H1 (cell line): ENCODE results near the gene CARD11. TPM values are rescaled to one million over a fixed set of nuclear protein-coding genes. Genes with fewer than 3 reads are reported as not detected.

ENCODE experiments used
- CTCF ChIA-PET: fragments of 300-600 bp; sonication (Branson Sonifier 250); formaldehyde crosslinking; loops from one replicate; lab custom pipeline; 2021; ENCODE audit not compliant: partially characterized antibody; lab: Charles Lee
- POLR2A ChIA-PET: fragments of 300-600 bp; sonication (Branson Sonifier 250); formaldehyde crosslinking; loops from one replicate; lab custom pipeline; 2021; ENCODE audit warnings: inconsistent platforms; ENCODE audit not compliant: partially characterized antibody; lab: Charles Lee
- DNase-seq, 2 experiments: peaks; one replicate each; pipeline versions ENCODE4 v3.0.0 to v3.0.0-alpha.2; 2010 to 2022; ENCODE audit warnings: low spot score in 2 of 2, low read depth in 1 of 2, mixed read lengths in 1 of 2
- FAIRE-seq: peaks from 2 replicates; lab custom pipeline; 2011; peaks lifted over from hg19 to GRCh38; lab: Jason Lieb, UNC
- H2AFZ ChIP-seq: 2 replicates; pipeline ENCODE4 v1.8.1; 2012; ENCODE audit warnings: low read length, inconsistent platforms
- H2AK5ac ChIP-seq: 2 replicates; pipeline ENCODE4 v1.6.1; 2013; ENCODE audit warnings: low read depth, low read length
- H2BK120ac ChIP-seq: replicated peaks from 2 replicates; pipeline ENCODE3; 2013; ENCODE audit warnings: low read depth, low read length, inconsistent platforms
- H2BK12ac ChIP-seq: 2 replicates; pipeline ENCODE4 v1.6.1; 2013; ENCODE audit warnings: low read depth, low read length
- H2BK15ac ChIP-seq: 2 replicates; pipeline ENCODE4 v1.6.1; 2013; ENCODE audit warnings: low read length
- H2BK20ac ChIP-seq: 2 replicates; pipeline ENCODE4 v1.6.1; 2013; ENCODE audit warnings: low read length
- H2BK5ac ChIP-seq: 2 replicates; pipeline ENCODE4 v1.6.1; 2013; ENCODE audit warnings: low read depth, low read length
- H3K14ac ChIP-seq: 2 replicates; pipeline ENCODE4 v1.6.1; 2013; ENCODE audit warnings: inconsistent platforms; ENCODE audit not compliant: insufficient read length
- H3K18ac ChIP-seq: 2 replicates; pipeline ENCODE4 v1.6.1; 2013; ENCODE audit warnings: low read length; ENCODE audit errors: extremely low read depth
- H3K23ac ChIP-seq: 2 replicates; pipeline ENCODE4 v1.6.1; 2013; ENCODE audit warnings: inconsistent platforms; ENCODE audit not compliant: insufficient read length
- H3K23me2 ChIP-seq: 2 replicates; pipeline ENCODE4 v1.6.1; 2013; ENCODE audit warnings: low read depth, low read length
- H3K27ac ChIP-seq: 2 replicates; pipeline ENCODE4 v1.6.1; 2011; ENCODE audit warnings: low read depth, low read length, inconsistent platforms
- H3K27me3 ChIP-seq, 4 experiments: replicated peaks in 1 of 4; 1 replicate in 1 of 4; 2 replicates in 3 of 4; pipeline versions ENCODE4 v1.6.1 to v1.8.1; 2011 to 2013; ENCODE audit warnings: low read length in 3 of 4, mild to moderate bottlenecking in 3 of 4, inconsistent platforms in 2 of 4, mixed read lengths in 2 of 4, moderate library complexity in 1 of 4; ENCODE audit not compliant: control insufficient read depth in 3 of 4, insufficient read depth in 3 of 4; ENCODE audit errors: extremely low read depth in 1 of 4
- H3K36me3 ChIP-seq, 4 experiments: 2 replicates each; pipeline versions ENCODE4 v1.6.1 to v1.8.1; 2011 to 2013; ENCODE audit warnings: mild to moderate bottlenecking in 4 of 4, low read length in 3 of 4, moderate library complexity in 2 of 4, control low read depth in 1 of 4, inconsistent platforms in 1 of 4; ENCODE audit not compliant: insufficient read depth in 4 of 4, control insufficient read depth in 2 of 4
- H3K4ac ChIP-seq: replicated peaks from 2 replicates; pipeline ENCODE3; 2013; ENCODE audit warnings: low read length, low read depth, mixed read lengths, inconsistent platforms; ENCODE audit not compliant: insufficient read length
- H3K4me1 ChIP-seq, 4 experiments: replicated peaks in 1 of 4; 1 replicate in 1 of 4; 2 replicates in 3 of 4; pipeline versions ENCODE4 v1.6.1 to v1.8.1; 2011 to 2013; ENCODE audit warnings: low read length in 3 of 4, inconsistent platforms in 2 of 4, mixed read lengths in 1 of 4; ENCODE audit not compliant: insufficient read depth in 4 of 4, control insufficient read depth in 3 of 4
- H3K4me2 ChIP-seq, 2 experiments: 2 replicates each; pipeline versions ENCODE4 v1.6.1 to v1.8.1; 2011 to 2013; ENCODE audit warnings: low read depth in 2 of 2, low read length in 2 of 2, control low read depth in 1 of 2, inconsistent platforms in 1 of 2, mild to moderate bottlenecking in 1 of 2; ENCODE audit not compliant: insufficient read depth in 1 of 2
- H3K4me3 ChIP-seq, 4 experiments: fragments of 200-600, 300-600 bp in 1 of 4; sonication (generic), shearing (Covaris generic), sonication (Bioruptor Twin) in 1 of 4; 2 replicates each; pipeline versions ENCODE4 v1.5.1 to v1.8.1; 2011 to 2016; ENCODE audit warnings: low read length in 4 of 4, low read depth in 3 of 4, control low read depth in 2 of 4, inconsistent platforms in 2 of 4, mild to moderate bottlenecking in 2 of 4, mixed read lengths in 1 of 4, moderate library complexity in 1 of 4; ENCODE audit not compliant: insufficient read depth in 2 of 4; ENCODE audit errors: extremely low read depth in 1 of 4
- H3K56ac ChIP-seq: replicated peaks from 2 replicates; pipeline ENCODE3; 2013; ENCODE audit warnings: low read depth, mild to moderate bottlenecking, mixed read lengths, low read length, inconsistent platforms; ENCODE audit not compliant: insufficient read length
- H3K79me1 ChIP-seq: 2 replicates; pipeline ENCODE4 v1.6.1; 2013; ENCODE audit warnings: low read depth, low read length, control low read depth
- H3K79me2 ChIP-seq, 2 experiments: 2 replicates each; pipeline versions ENCODE4 v1.6.1 to v1.8.1; 2012 to 2013; ENCODE audit warnings: low read length in 2 of 2, mild to moderate bottlenecking in 2 of 2, inconsistent platforms in 1 of 2; ENCODE audit not compliant: insufficient read depth in 2 of 2, control insufficient read depth in 1 of 2
- H3K9ac ChIP-seq, 4 experiments: replicated peaks in 1 of 4; 1 replicate in 1 of 4; 2 replicates in 3 of 4; pipeline versions ENCODE4 v1.6.1 to v1.8.1; 2011 to 2013; ENCODE audit warnings: low read depth in 3 of 4, low read length in 3 of 4, control low read depth in 2 of 4, mild to moderate bottlenecking in 2 of 4, moderate library complexity in 2 of 4, inconsistent platforms in 1 of 4; ENCODE audit errors: extremely low read depth in 1 of 4
- H3K9me3 ChIP-seq, 2 experiments: 2 replicates each; pipeline versions ENCODE4 v1.6.1 to v1.8.1; 2012 to 2013; ENCODE audit warnings: mild to moderate bottlenecking in 2 of 2, moderate library complexity in 2 of 2, control low read depth in 1 of 2, inconsistent platforms in 1 of 2, low read depth in 1 of 2, low read length in 1 of 2, mixed read lengths in 1 of 2; ENCODE audit not compliant: insufficient read depth in 2 of 2
- H4K20me1 ChIP-seq, 2 experiments: replicated peaks in 1 of 2; 2 replicates each; pipeline versions ENCODE3 to v1.8.1; 2011 to 2013; ENCODE audit warnings: inconsistent platforms in 2 of 2, low read length in 2 of 2, mild to moderate bottlenecking in 1 of 2; ENCODE audit not compliant: insufficient read depth in 2 of 2, control insufficient read depth in 1 of 2
- H4K5ac ChIP-seq: 2 replicates; pipeline ENCODE4 v1.6.1; 2013; ENCODE audit warnings: low read length, low read depth, mixed read lengths, inconsistent platforms; ENCODE audit not compliant: insufficient read length
- H4K8ac ChIP-seq: 2 replicates; pipeline ENCODE4 v1.8.0; 2013; ENCODE audit warnings: mild to moderate bottlenecking, moderate library complexity, low read length, inconsistent platforms; ENCODE audit not compliant: insufficient read depth; ENCODE audit errors: extremely low read depth
- H4K91ac ChIP-seq: replicated peaks from 2 replicates; pipeline ENCODE3; 2013; ENCODE audit warnings: low read length, mixed read lengths, inconsistent platforms; ENCODE audit not compliant: insufficient read length
- CHD1 ChIP-seq: IDR thresholded peaks from 2 replicates; pipeline ENCODE4 v1.6.1; 2012; ENCODE audit warnings: low read depth, low read length, improper control_type of control experiment
- CHD2 ChIP-seq: IDR thresholded peaks from 2 replicates; pipeline ENCODE4 v1.6.1; 2012; ENCODE audit warnings: low read length, improper control_type of control experiment
- PHF8 ChIP-seq: fragments of 200-600 bp; sonication (generic); conservative IDR thresholded peaks from 2 replicates; pipeline ENCODE4 v1.7.1; 2012; ENCODE audit warnings: low read depth, mild to moderate bottlenecking, inconsistent platforms, low read length, moderate library complexity
- SIRT6 ChIP-seq: IDR thresholded peaks from one replicate; pipeline ENCODE4 v1.7.1; 2012; ENCODE audit warnings: low read length, inconsistent platforms
- SUZ12 ChIP-seq: fragments of 200-600 bp; sonication (generic); IDR thresholded peaks from 2 replicates; pipeline ENCODE4 v1.6.1; 2012; ENCODE audit warnings: mild to moderate bottlenecking, inconsistent platforms, low read length, moderate library complexity, mixed read lengths
- TCF12 ChIP-seq: IDR thresholded peaks from 2 replicates; pipeline ENCODE4 v1.6.1; 2011; ENCODE audit warnings: low read depth, mild to moderate bottlenecking, low read length
- WGBS, 2 experiments: shearing (Covaris generic) in 1 of 2; methylation state at CpG; one replicate each; pipeline versions ENCODE4 v1.1.6 to v1.1.7; 2013 to 2015; ENCODE audit warnings: low lambda C conversion rate in 2 of 2, mixed read lengths in 2 of 2, inconsistent platforms in 1 of 2, low coverage in 1 of 2, missing lambda C conversion rate in 1 of 2; ENCODE audit not compliant: insufficient replicate concordance in 2 of 2, insufficient coverage in 1 of 2, insufficient read length in 1 of 2; ENCODE audit errors: extremely low coverage in 1 of 2, missing lambda C conversion rate in 1 of 2; 5-methylcytosine and 5-hydroxymethylcytosine counted together
- polyA plus RNA-seq, 7 experiments: library from polyadenylated mRNA; depleted of rRNA in 3 of 7; stranded (reverse) in 5 of 7; unstranded in 2 of 7; fragments of >200 nt in 5 of 7; fragments of 200-250 nt in 2 of 7; gene quantifications; 1 replicate in 5 of 7; 2 replicates in 1 of 7; 4 replicates in 1 of 7; pipeline versions ENCODE4 v1.2.1 to v1.2.3, GENCODE V29; 2011 to 2013; ENCODE audit warnings: missing spikeins in 2 of 7, mixed read lengths in 2 of 7
- total RNA-seq: library from RNA; stranded (reverse); fragmentation: NEBNext Ultra II Directional; extraction: Animal tissue kit (Norgen Biotek cat#: 25700); gene quantifications from 2 replicates; pipeline ENCODE4 v1.2.1, GENCODE V29; 2021

CARD11 gene
- total and polyA plus RNA-seq, 2 of the 8 experiments (the other 6 are each of a cell fraction or from before 2014, with no cell fraction given), result 12.6 to 29.8 TPM

DNA sequence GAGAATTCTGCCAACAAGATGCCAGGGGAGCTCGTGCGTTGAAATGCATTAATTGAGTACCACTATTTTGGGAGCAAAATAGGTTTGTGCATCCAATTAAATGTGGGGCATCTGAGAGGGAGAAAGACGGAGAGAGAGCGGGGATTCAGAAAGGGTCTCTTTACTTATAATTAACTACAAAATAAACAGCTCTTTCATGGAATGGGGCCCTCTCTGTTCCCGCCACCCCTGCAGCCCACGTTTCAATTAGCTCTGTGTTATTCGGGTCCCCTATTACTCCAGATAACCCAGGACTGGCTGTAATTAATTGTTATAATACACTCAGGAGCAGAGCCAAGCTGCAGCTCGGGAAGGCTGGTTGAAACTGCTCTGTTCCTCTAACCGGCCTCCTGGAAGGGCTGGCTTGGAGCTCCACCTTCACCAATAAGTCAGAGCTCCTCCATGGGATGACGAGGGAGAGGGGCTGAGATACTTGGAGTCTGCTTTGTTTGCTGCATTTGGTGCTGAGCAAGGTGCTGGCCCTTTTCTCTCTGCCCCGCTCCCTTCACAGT lies 67.8 kb downstream of the CARD11 start:
- no peak for FAIRE-seq
- no peak overlapping the region for H3K4me3 ChIP-seq
- CTCF ChIA-PET, result no interaction called here
- TF ChIP-seq TCF12 (no peak), SIRT6 (no peak), PHF8 (no peak), CHD1 (no peak), SUZ12 (no peak), CHD2 (no peak)

More for the DNA sequence above, 67.8 kb downstream of the CARD11 start:
- Histone ChIP-seq H4K20me1 (no peaks in the 10 kb centered on the region), H2BK120ac (no peak overlapping the region), H3K56ac (no peak overlapping the region), H4K91ac (no peak overlapping the region), H2AK5ac (no peak overlapping the region), H3K23me2 (no peaks in the 10 kb centered on the region), H4K5ac (no peak overlapping the region), H2BK15ac (no peak overlapping the region), H3K4me1 (peaks cover 0 to 14% (median 7%) of the 10 kb centered on the region in 4 experiments; a peak in 6 of 7 replicates), H3K27me3 (no peaks in the 10 kb centered on the region), H3K79me2 (no peaks in the 10 kb centered on the region), H3K18ac (no peak overlapping the region), H3K27ac (no peak overlapping the region), H3K14ac (no peak overlapping the region), H3K23ac (no peak overlapping the region), H3K4ac (no peak overlapping the region), H2BK5ac (no peak overlapping the region), H3K4me2 (no peak overlapping the region), H2BK12ac (no peak overlapping the region), H2AFZ (no peak overlapping the region), H3K9ac (no peak overlapping the region), H4K8ac (no peak overlapping the region), H2BK20ac (no peak overlapping the region), H3K79me1 (no peaks in the 10 kb centered on the region), H3K36me3 (no peaks in the 10 kb centered on the region), H3K9me3 (no peaks in the 10 kb centered on the region)
- POLR2A ChIA-PET, result interaction anchor here (0.8 kb wide), 1 partner anchor 9 kb away, joined by 3 read pairs; no protein-coding TSS in a partner anchor
- WGBS, 2 experiments, result 86% methylated on average over 11 of the region's 11 CpGs; no CpG with 5 or more reads in 1 of the 2 experiments
- no peak for DNase-seq
